DOHH2 (cell line): ENCODE results near the gene WNK1.

Source experiments
- H3F3A ChIP-seq: fragments of 200-600 bp; sonication (generic), shearing (Covaris generic); 2 replicates; pipeline ENCODE4 v1.6.0; 2016; ENCODE audit warnings: antibody characterized with exemption, mild to moderate bottlenecking; ENCODE audit not compliant: control insufficient read depth, insufficient read depth
- H3K27ac ChIP-seq: fragments of 200-600 bp; sonication (generic); 2 replicates; pipeline ENCODE4 v1.5.1; 2014; ENCODE audit warnings: low read depth, mild to moderate bottlenecking, low read length, moderate library complexity
- H3K27me3 ChIP-seq: fragments of 200-600 bp; sonication (generic); 2 replicates; pipeline ENCODE4 v1.6.1; 2014; ENCODE audit warnings: mild to moderate bottlenecking, low read length, mixed read lengths; ENCODE audit not compliant: control insufficient read depth
- H3K36me3 ChIP-seq: fragments of 200-600 bp; sonication (generic); 2 replicates; pipeline ENCODE4 v1.6.1; 2014; ENCODE audit warnings: mild to moderate bottlenecking, low read length, moderate library complexity, mixed read lengths; ENCODE audit not compliant: control insufficient read depth
- H3K4me1 ChIP-seq: fragments of 200-600 bp; sonication (generic); 2 replicates; pipeline ENCODE4 v1.6.1; 2014; ENCODE audit warnings: mild to moderate bottlenecking, low read length, mixed read lengths; ENCODE audit not compliant: control insufficient read depth
- H3K4me2 ChIP-seq: fragments of 200-600 bp; sonication (generic); 2 replicates; pipeline ENCODE4 v1.6.0; 2014; ENCODE audit warnings: mild to moderate bottlenecking, low read length, moderate library complexity
- H3K4me3 ChIP-seq: fragments of 200-600 bp; sonication (generic); 2 replicates; pipeline ENCODE4 v1.5.1; 2014; ENCODE audit warnings: mild to moderate bottlenecking, low read length, mixed read lengths
- H3K79me2 ChIP-seq: fragments of 200-600 bp; sonication (generic); 2 replicates; pipeline ENCODE4 v1.6.1; 2014; ENCODE audit warnings: mild to moderate bottlenecking, low read length, mixed read lengths; ENCODE audit not compliant: control insufficient read depth
- H3K9me2 ChIP-seq: fragments of 200-600 bp; sonication (generic); replicated peaks from 2 replicates; pipeline ENCODE4 v1.6.1; 2014; ENCODE audit warnings: mild to moderate bottlenecking, low read length, mixed read lengths; ENCODE audit not compliant: control insufficient read depth
- H3K9me3 ChIP-seq: fragments of 200-600 bp; sonication (generic); 2 replicates; pipeline ENCODE4 v1.6.1; 2014; ENCODE audit warnings: antibody characterized with exemption, low read length, mixed read lengths; ENCODE audit not compliant: control insufficient read depth, insufficient read depth
- H4K20me1 ChIP-seq: fragments of 200-600 bp; sonication (generic); 2 replicates; pipeline ENCODE4 v1.6.0; 2014; ENCODE audit warnings: low read depth, mild to moderate bottlenecking, antibody characterized with exemption, low read length, moderate library complexity; ENCODE audit not compliant: control insufficient read depth, insufficient read depth
- CTCF ChIP-seq: fragments of 200-600 bp; sonication (generic); IDR thresholded peaks from one replicate; pipeline ENCODE4 v1.5.1; 2014; ENCODE audit warnings: antibody characterized with exemption, mild to moderate bottlenecking, low read depth, low read length; ENCODE audit not compliant: poor library complexity, severe bottlenecking
- EZH2phosphoT487 ChIP-seq: fragments of 200-600 bp; sonication (generic); IDR thresholded peaks from 2 replicates; pipeline ENCODE4 v1.6.1; 2017; ENCODE audit warnings: borderline replicate concordance, mild to moderate bottlenecking, antibody characterized with exemption, low read length, moderate library complexity, mixed read lengths

WNK1 gene

GRCh38 chr12:851343-851742, 99.0 kb downstream of the WNK1 start:
- no peak for TF ChIP-seq EZH2phosphoT487
- TF ChIP-seq CTCF, result no peak
- Histone ChIP-seq H3K27me3 (no peaks in the 10 kb centered on the region), H3K36me3 (peaks cover 13% of the 10 kb centered on the region), H3K4me2 (no peak overlapping the region), H3K9me2 (no peaks in the 10 kb centered on the region), H4K20me1 (0 out of 2 replicates have a peak, but pooled peaks cover 4% of the 10 kb centered on the region), H3K27ac (no peak overlapping the region), H3F3A (no peaks in the 10 kb centered on the region), H3K9me3 (no peaks in the 10 kb centered on the region), H3K79me2 (peaks cover 53% of the 10 kb centered on the region), H3K4me1 (peaks cover 4% of the 10 kb centered on the region; the same call in 1 of the 2 replicates), H3K4me3 (no peak overlapping the region)

DNA sequence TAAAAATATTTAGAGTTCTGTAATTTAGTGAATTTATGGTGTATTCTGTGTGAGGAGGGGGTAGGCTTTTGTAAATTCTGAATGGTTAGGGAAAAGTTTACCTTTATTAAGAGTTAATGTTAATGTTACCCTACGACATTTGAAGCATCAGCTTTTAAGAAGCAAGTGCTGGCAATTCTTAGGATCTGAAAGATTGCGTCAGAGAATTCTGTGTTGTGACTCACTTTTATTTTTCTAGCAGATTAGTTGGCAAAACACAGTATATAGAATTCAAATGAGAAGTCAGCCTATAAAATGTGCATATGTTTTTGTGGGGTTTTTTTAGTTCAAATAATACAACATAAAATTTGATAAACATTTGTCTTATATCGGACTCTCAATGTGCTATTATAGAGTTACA, 99.5 kb downstream of the WNK1 start:
- H3K27ac ChIP-seq, result no peak overlapping the region
- no peaks in the 10 kb centered on the region for H3K27me3 ChIP-seq
- no peaks in the 10 kb centered on the region for H3F3A ChIP-seq
- peaks cover 50% of the 10 kb centered on the region for H3K79me2 ChIP-seq
- no peak overlapping the region for H3K4me3 ChIP-seq
- H4K20me1 ChIP-seq, result 0 out of 2 replicates have a peak, but pooled peaks cover 4% of the 10 kb centered on the region
- peaks cover 4% of the 10 kb centered on the region; the same call in 1 of the 2 replicates for H3K4me1 ChIP-seq
- H3K4me2 ChIP-seq, result no peak overlapping the region
- no peaks in the 10 kb centered on the region for H3K9me2 ChIP-seq
- TF ChIP-seq EZH2phosphoT487 (no peak), CTCF (no peak)
- H3K36me3 ChIP-seq, result peaks cover 18% of the 10 kb centered on the region
- no peaks in the 10 kb centered on the region for H3K9me3 ChIP-seq

DNA sequence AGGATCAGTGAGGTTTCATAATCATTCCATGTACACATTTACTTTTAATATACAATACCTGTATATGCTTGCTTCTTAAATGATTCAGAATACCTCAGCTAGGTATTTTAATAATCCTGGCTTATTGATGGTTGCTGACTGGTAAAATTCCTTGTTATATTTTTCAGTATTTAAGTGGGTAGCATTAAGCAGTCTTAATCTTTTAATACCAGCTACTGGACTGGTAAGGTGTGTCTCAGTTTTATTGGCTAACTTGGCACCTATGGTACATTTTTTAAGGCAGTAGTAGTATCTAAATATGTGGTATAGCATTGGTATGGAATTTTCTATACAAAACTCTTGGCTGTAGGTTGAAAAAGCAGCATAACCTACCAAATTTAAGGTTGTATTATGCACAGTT, 100.5 kb downstream of the WNK1 start:
- Histone ChIP-seq H3K79me2 (peaks cover 45% of the 10 kb centered on the region), H3K36me3 (peaks cover 23% of the 10 kb centered on the region), H3K4me2 (no peak overlapping the region), H3F3A (0 out of 2 replicates have a peak, but pooled peaks cover 4% of the 10 kb centered on the region), H4K20me1 (0 out of 2 replicates have a peak, but pooled peaks cover 4% of the 10 kb centered on the region), H3K9me2 (no peaks in the 10 kb centered on the region), H3K27ac (no peak overlapping the region), H3K9me3 (no peaks in the 10 kb centered on the region), H3K4me1 (peaks cover 4% of the 10 kb centered on the region; the same call in 1 of the 2 replicates), H3K4me3 (no peak overlapping the region), H3K27me3 (no peaks in the 10 kb centered on the region)
- TF ChIP-seq EZH2phosphoT487 (no peak), CTCF (no peak)
